Ovary (tissue), 3 donors: ENCODE data around the gene COPS2.

ENCODE experiments used
- EP300 ChIP-seq: sonication (generic); formaldehyde crosslinking; IDR thresholded peaks from one replicate; pipeline ENCODE4 v1.6.1; 2017; ENCODE audit warnings: antibody characterized with exemption
- TF ChIP-seq, protein P1 (sequence below), 3 donors: fragments of 450-650 bp in 2 of 3; fragments of 200-600 bp in 1 of 3; IDR thresholded peaks; one replicate each; pipeline versions ENCODE4 v1.5.1 to v1.8.0; 2016 to 2022; ENCODE audit warnings: antibody characterized with exemption in 3 of 3, mild to moderate bottlenecking in 1 of 3
- donor health status: DM: no; HTN: no; CAD: no.

DNA sequence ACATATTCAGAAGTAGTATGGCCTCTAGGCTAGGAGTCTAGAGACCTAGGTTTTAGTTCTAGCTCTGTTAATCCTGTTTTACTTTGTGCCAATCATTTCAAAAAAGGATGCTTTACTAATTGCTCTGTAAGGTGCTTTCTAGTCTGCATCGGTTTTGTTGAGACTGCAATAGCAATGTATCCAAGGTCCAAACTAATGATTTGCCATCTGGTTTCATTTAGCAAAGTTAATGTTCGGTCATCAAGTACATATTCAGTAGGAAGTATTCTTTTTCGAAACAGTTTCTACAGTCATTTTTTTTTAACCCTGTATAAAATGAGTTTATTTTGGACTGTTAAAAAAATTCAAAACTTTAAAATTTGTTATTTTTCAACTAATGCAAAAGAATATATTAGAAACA is 12.6 kb upstream of the COPS2 start:
- TF ChIP-seq EP300: no peak
- TF ChIP-seq, protein P1, sequence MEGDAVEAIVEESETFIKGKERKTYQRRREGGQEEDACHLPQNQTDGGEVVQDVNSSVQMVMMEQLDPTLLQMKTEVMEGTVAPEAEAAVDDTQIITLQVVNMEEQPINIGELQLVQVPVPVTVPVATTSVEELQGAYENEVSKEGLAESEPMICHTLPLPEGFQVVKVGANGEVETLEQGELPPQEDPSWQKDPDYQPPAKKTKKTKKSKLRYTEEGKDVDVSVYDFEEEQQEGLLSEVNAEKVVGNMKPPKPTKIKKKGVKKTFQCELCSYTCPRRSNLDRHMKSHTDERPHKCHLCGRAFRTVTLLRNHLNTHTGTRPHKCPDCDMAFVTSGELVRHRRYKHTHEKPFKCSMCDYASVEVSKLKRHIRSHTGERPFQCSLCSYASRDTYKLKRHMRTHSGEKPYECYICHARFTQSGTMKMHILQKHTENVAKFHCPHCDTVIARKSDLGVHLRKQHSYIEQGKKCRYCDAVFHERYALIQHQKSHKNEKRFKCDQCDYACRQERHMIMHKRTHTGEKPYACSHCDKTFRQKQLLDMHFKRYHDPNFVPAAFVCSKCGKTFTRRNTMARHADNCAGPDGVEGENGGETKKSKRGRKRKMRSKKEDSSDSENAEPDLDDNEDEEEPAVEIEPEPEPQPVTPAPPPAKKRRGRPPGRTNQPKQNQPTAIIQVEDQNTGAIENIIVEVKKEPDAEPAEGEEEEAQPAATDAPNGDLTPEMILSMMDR (IDR thresholded peaks at IDR 0.05): no peak
